HG03558 (cell line): ENCODE data around the gene PFKM.

Experiments
- ATAC-seq: cut with Tn5 transposase; IDR thresholded peaks from one replicate; pipeline ENCODE4 v1.9.1; 2021; ENCODE audit warnings: moderate number of reproducible peaks; ENCODE audit not compliant: unreplicated experiment; ENCODE audit errors: extremely low read depth

The PFKM gene

DNA sequence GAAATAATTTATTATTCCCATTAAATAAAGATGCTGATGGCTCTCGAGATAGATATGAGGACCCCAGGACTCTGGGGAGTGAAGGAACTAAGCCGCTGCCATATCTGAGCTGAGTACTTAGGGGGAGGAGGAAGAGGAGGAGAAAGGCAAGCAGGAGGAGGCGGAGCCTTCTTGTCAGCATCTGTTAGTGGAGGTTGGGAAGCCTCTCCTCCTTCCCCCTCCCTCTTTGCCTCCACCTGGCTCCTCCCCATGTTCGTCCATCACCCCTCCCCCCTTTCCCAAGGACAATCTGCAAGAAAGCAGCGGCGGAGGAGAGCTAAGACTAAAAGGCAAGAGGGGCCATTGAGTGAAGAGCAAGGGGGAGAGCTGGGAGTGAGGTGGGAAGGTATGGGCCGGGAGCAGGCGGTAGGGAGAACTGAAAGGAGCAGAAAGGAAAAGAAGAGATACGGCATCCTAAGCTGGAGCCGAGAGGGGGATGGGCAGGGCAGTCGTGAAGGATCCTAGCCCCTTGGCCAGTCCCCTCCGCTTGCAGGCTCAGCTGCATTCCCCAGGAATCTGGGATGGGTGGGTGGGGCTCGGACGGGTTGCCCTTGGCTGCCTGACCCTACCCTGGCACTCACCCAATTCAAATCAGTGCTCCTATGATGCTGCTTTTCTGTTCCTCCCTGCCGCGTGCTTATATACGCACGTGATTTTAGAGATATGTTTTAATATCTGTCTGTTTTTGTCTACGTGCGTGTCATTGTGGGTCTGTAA is at the start of gene PFKM:
Gene PFKM, plus strand, starts transcription at position 287 of the 756 bp plus-strand sequence. CDS start 3,411 bp downstream, outside the sequence.
- peak; percentile 98 for ATAC-seq

DNA sequence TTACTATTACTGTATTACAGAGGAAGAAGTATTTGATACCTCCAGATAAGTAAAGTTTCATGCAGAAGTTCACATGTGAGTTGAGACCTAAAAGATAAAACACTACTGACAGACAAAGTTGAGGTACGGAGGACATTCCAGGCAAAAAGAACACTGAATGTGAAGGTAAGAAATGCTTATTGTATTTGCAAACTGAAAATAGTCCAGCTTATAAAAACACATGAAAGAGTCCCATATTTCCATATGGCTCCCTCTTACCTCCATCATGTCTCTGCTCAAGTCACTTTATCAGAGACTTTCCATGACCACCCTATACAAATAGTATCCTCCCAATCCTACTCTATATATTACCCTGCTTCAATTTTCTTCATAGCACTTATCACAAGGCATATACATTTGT is 49.1 kb upstream of the PFKM start:
- ATAC-seq, result no peak

DNA sequence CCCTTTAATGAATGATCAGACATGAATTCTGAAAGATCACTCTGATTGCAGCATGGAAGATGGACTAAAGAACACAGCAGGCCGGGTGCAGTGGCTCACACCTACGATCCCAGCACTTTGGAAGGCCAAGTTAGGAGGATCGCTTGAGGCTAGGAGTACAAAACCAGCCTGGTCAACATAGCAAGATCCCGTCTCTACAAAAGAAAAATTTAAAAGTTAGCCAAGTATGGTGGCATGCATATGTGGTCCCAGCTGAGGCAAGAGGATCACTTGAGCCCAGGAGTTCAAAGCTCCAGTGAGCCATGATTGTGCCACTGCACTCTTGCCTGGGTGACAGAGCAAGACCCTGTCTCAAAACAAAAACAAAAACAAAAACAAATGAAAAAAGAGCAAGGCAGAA is 48.4 kb upstream of the PFKM start:
- ATAC-seq, result no peak

DNA sequence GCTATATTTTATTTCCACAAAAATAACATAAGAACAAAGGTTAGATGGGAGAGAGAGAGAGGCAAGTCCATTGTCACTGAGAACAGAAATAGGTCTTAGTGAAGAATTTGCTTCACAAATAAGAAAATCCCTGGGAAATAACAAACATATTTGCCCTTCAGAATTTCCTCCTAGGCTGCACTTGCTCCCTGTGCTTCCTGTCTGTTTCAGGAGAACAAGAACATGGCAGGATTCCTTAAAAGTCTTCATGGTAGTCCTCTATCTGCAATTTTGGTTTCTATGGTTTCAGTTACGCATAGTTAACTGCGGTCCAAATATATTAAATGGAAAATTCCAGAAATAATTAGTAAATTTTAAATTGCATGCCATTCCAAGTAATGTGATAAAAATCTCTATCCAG is 47.4 kb upstream of the PFKM start:
- ATAC-seq, result no peak

DNA sequence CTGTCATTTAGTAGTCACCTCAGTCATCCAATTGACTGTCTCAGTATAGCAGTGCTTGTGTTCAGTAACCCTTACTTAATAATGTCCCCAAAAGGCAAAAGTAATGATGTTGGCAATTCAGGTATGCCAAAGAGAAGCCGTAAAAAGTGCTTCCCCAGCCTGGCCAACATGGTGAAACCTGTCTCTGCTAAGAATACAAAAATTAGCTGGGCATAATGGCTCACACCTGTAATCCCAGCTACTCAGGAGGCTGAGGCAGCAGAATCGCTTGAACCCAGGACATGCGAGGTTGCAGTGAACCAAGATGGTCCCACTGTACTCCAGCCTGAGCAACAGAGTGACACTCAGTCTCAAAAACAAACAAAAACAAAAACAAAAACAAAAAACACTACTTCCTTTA is 46.9 kb upstream of the PFKM start:
- ATAC-seq, result no peak

DNA sequence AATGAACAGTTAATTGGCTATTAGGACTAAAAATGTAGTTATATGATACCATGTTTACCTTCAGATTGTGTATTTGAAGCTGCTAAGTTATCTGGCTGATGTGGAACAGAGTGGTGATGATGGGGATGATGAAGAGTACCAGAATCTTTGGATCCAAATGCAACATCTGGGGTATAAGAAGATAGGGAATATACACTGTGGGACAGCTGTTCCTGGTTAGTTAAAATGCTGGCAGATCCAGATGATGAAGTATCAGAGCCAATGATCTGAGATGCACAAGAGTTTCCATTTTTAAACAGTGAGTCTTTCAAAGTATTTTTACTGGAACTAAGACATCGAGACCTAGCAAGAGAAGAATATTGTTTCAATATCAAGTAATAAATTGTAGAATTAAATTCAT is 44.9 kb upstream of the PFKM start:
- ATAC-seq, result no peak

DNA sequence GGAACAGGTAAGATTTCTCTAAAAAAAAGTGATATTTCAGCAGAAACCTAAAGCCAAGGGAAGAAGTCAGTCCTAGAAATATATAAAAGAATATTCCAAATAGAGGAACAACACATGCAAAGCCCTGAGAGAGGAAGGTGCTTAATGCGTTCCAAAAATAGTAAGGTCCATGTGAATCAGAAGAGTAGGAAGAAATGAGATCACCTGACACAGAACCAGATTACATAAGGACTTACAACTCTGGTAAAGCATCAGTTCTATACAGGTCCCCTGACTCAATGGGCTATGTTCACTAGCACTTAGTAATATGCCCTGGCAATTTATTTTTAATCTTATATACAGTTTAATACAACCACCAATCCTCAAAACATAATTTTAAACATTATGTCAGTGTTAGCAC is 43.3 kb upstream of the PFKM start:
- ATAC-seq, result no peak

DNA sequence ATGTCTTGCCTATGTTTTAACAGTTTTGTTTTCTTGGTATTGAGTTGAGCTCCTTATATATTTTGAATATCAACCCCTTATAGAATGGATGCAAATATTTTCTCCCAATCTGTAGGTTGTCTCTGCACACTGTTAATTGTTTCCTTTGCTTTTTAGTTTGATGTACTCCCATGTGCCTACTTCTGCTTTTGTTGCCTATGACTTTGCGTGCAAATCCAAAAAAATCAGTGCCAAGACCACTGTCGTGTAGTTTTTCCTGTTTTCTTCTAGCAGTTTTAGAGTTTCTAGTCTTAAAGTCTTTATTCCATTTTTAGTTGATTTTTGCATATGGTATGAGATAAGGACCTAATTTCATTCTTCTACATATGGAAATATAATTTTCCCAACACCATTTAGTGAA is 42.1 kb upstream of the PFKM start:
- no peak for ATAC-seq

DNA sequence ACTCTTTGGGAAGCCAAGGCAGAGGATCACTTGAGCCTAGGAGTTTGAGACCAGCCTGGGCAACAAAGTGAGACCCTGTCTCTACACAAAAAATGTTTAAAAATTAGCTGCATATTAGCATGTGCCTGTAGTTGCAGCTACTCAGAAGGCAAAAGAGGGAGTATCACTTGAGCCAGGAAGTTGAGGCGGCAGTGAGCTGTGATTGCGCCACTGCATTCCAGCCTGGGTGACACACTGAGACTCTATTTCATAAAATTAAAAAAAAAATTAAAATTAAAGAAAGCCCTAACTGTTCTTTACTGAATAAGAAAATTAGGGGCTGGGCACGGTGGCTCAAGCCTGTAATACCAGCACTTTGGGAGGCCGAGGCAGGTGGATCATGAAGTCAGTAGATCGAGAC is 40.3 kb upstream of the PFKM start:
- no peak for ATAC-seq

DNA sequence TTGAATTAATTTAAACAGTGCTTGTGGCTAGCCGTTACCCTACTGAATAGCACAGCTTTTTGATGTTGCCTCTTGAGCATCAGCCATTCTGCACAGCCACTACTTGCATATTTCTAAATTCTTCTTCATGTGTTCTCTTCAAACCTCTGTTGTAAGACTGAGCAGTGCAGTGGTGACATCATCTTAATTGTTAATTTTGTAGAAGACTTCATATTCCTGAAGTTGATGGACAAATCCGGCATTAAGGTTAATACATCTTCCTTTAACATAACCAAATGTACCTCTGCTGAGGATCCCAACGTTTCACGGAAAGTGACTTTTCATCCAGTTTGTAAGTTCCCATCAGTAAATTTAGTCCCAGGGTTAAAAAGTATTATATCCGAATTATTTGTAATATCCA is 38.9 kb upstream of the PFKM start:
- ATAC-seq, result no peak

DNA sequence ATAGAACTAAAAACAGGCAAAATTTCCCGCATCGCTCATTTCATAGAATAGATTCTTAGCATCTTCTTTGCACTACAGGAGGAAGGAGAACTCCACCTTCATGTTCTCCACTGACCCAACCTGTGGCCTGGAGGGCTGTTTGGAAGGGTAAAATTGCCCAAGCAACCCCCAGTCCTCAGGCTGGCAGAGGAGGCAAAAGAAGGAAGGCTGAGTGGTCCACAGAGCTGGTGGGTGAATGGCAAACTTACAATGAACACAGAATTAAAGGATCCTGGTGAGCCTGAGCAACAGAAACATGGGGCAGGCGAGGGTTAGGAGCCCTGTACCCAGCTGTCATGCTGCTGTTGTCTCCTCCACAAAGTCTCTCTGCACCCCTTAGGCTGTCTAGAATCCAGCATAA is 38.3 kb upstream of the PFKM start:
- no peak for ATAC-seq

DNA sequence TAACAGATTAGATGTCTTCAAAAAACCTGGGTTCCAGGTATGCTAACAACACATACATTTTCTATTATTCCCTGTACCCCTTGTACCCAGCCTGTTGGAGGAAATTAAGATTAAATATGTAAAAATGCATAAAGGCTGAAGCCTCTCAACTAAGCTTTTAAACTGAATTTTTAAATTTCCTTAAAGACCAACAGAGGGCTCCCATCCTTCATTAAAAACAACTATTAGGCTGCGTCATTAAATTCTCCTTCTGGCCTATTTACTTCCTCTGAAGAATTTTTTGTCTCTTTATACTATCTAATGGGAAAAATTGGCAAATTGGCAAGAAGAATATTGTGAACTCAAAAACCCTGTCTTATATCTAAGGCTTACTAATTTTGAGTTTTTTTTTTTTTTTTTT is 35.1 kb upstream of the PFKM start:
- no peak for ATAC-seq

DNA sequence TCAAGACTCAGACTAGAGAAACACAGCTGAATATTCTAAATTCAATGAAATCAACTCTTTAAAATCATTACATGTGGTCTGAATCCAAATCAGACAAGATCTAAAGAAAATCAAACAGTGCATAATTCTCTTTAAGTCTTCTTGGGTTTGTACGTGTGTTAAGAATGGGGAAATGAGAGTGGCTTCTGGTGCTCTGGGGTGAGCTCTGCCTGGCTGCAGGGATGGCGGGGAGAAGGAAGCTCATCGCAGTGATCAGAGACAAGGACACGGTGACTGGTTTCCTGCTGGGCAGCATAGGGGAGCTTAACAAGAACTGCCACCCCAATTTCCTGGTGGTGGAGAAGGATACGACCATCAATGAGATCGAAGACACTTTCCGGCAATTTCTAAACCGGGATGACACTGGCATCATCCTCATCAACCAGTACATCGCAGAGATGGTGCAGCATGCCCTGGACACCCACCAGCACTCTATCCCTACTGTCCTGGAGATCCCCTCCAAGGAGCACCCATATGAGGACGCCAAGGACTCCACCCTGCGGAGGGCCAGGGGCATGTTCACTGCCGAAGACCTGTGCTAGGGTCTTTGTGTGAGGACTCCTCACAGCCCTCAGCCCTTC is 34.2 kb upstream of the PFKM start:
- no peak for ATAC-seq

DNA sequence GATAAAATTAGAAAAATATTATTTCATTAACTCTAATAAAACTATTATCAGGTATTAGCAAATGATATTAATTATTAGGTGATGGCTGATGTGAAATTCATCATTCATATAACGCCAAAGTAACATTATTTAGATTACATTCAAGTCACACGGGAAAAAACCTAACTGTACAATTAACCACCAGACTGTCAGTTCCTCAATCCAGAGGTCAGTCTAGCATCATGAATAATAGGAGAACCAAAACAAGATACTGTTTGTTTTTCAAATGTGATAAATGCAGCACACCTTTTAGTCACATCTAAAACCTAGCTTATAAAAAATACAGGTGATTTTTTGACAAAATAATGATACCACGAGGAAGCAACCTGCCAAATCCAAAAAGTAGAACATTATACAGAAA is 32.8 kb upstream of the PFKM start:
- no peak for ATAC-seq

DNA sequence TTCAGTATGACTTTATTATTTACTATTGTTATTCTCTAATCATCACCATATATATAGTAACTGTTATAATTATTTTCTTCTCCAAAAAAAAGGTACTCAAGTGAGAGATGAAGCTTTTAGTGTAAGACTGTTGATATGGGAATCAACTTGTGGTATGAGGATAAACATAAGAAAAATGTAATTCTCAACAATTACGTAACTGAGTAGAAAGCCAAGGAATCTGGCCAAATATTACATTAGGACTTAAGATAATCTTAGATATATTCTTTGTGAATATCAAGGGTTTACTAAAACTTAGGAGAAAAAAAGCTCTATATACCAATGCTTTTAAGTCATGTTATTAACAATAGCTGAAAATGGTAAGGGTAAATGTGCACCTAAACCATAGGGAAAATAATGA is 26.6 kb upstream of the PFKM start:
- ATAC-seq, result no peak

DNA sequence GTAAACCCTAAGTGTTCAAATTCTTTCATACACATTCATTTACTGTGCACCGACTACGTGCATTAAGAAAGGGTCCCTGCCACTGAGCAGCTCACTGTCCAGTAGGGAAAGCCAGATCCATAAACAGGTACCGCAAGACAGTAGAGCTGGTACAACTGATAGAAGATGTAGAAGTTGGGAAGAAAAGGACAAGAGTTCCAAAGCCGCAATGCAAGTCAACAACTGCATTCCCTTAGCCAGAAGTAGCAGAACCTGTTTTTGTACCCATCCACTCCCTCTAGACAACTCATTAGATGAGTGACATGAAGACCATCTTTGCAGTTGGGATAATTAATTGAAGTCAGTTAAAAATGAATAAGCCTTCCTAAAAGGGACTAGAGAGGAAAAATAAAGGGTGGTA is 14.6 kb upstream of the PFKM start:
- no peak for ATAC-seq

DNA sequence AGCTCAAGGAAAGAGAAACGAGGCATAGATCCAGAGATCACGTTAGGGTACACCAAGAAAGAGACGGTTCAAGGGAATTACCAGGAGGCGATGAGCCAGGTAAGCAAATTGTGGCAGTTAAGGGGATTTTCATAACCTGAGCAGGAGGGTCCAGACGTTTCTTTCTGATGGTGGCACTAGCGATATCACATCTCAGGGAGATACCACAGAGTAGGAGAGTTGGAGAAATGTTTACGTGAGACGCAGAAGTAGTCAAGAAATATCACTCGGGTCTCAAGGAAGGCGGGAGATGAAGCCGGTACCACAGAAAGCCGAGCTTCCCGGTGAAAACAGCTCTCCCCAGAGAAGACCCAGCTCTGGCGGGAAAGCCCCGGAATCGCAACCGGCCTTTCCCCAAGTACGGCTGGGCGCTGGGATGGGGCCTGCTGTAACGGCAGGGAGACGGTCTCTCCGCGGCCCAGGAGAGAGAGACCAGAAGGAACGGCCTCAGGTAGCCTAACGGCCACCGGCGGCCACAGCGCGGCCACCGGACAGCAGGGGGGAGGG is 13.8 kb upstream of the PFKM start:
- ATAC-seq, result no peak

DNA sequence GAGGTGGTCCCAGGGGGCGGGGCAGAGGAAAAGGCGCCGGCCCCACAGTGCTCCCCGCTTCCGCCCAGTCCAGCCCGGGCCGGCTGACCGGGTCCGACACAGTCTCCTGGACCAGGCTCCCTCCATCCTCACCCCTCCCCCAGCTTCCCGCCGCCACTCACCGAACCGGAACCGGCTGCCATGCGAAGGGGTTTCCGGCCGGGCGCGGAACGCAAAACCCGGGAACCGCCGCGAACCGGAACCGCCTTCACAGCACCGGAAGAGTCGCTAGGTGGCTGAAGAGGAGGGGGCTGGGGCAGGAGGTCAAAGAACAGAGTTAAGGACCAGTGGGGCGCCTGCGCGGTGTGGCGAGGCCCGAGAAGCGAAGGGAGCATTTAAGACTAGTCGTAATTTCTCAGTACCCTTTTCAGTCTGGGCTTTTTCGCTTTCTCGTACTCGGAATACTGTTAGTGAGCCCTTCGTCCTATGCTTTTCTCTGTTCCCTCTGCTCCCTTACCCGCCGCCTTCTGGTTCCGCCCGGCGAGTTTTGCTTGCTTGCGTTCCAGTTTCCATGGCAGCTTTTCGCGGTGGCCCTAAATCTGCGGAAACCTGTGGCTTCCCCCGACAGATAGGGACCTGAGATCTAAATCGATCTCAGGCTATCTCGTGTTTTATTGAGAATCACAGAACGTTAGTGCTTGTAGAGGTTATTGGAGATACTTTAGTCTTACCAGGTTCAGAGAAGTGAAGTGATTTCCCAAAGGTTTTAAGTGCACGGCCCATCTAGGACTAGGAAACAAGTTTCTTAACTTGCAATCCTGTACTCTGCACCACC is 13.1 kb upstream of the PFKM start, which contains the start of gene SENP1:
Gene SENP1, minus strand, starts transcription at position 213 of the 814 bp plus-strand sequence. CDS start 4,607 bp downstream, outside the sequence.
- no peak for ATAC-seq

DNA sequence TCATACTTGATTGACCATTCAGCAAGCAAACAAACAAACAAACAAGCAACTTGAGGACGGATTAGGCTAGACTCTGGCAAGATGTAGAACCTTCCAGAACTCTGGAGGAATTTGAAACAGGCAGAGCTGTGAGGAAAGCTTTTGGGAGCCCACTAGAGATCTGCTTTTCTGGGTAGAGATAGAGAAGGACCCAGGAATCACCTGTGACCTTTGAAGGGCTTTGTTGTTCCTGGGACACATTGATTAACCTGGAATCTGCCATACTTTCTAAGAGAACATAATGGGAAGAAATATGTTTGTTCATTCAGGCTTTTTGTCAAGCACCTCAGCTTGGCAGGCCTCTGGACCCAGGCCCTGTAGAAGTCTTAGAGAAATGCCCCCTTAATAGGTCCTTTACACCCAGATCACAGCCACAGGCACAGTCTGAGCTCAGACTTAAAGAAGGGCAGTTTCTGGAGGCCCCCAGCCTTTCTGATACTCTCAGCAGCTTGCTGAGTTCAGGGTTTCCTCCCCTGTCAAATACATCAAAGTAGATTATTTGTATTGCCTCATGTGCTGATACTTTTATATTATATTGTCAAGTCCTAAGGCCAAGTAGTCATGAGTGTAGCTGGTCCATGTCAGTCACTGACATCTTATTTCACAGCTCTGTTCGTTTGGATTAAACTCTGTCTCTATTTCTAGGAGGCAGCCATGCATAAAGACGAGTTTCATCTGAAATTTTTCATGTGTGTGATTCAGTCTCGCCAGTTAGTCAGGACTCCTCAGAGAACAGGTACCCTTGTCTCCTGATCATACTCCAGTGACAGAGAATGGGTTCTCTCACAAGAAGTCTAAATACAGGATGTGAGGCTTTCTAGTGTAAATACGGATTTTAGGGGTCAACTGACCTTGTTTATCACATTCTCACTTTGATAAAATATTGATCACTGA is 12.2 kb upstream of the PFKM start:
- ATAC-seq, result no peak

DNA sequence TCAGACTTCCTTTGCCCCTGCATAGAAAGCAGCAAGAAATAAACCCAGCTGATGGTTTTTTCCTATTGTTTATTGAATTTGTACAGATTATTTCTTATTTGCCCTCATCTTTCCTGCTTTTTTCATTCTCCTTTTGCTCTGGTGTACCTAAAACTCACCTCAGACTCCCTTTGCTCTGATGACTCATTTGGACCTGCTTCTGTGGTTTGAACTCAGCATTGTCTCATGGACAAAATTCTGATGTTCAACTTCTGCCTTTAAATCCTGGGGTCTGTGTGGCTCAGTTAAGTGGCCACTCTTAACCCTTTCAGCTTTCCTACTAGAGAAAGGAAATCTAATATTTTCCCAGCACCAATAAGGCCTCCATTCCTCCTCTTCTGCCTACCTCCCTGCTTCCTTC is 9.7 kb upstream of the PFKM start:
- no peak for ATAC-seq
